Stimulated activated effector memory CD8-positive, alpha-beta T cell treated with anti-CD3 and anti-CD28 coated beads, Interleukin-12 subunit alpha, Interleukin-12 subunit beta, amount 100 ng/mL, for 72 hours (primary cell): Measurements from ENCODE around the gene GNG8.

Experiments used
- ATAC-seq: fragments of 150-1000 bp; cut with Tn5 transposase; 2 replicates; pipeline ENCODE4 v1.10.0; 2021
- DNase-seq, 2 donors: peaks; one replicate each; pipeline ENCODE4 v3.0.0; 2021 to 2022; ENCODE audit warnings: low spot score in 2 of 2
- H3K27ac Mint-ChIP-seq: one replicate; pipeline ENCODE4 v1.8.0; 2022; ENCODE audit warnings: mild to moderate bottlenecking, mixed read lengths
- H3K36me3 Mint-ChIP-seq: one replicate; pipeline ENCODE4 v1.8.0; 2022; ENCODE audit warnings: mild to moderate bottlenecking, mixed read lengths
- H3K4me1 Mint-ChIP-seq: one replicate; pipeline ENCODE4 v1.8.0; 2022; ENCODE audit warnings: mixed read lengths
- H3K4me3 Mint-ChIP-seq: one replicate; pipeline ENCODE4 v1.8.0; 2022; ENCODE audit warnings: mild to moderate bottlenecking, mixed read lengths
- H3K9me3 Mint-ChIP-seq: one replicate; pipeline ENCODE4 v1.8.0; 2022; ENCODE audit warnings: mixed read lengths

The GNG8 gene

GRCh38 chr19:46614114-46614722 lies 21.8 kb downstream of the GNG8 start:
- Mint-ChIP-seq H3K9me3 (no peaks in the 10 kb centered on the region), H3K4me3 (peak overlapping the region; percentile 24), H3K36me3 (peaks cover 33% of the 10 kb centered on the region), H3K27ac (peak overlapping the region; percentile 69), H3K4me1 (peaks cover 66% of the 10 kb centered on the region)
- DNase-seq (peak; percentile 85 to 91), ATAC-seq (peak; percentile 80)

- Mint-ChIP-seq H3K9me3 (no peaks in the 10 kb centered on the region), H3K4me1 (peaks cover 68% of the 10 kb centered on the region), H3K4me3 (no peak overlapping the region), H3K27ac (no peak overlapping the region), H3K36me3 (peaks cover 40% of the 10 kb centered on the region)
- no peak for DNase-seq
- no peak for ATAC-seq
Measured at GRCh38 chr19:46613525-46613924, 22.5 kb downstream of the GNG8 start.

GRCh38 chr19:46611776-46612175 lies 24.2 kb downstream of the GNG8 start:
- Mint-ChIP-seq H3K4me3 (peak overlapping the region; percentile 37), H3K4me1 (peaks cover 73% of the 10 kb centered on the region), H3K9me3 (no peaks in the 10 kb centered on the region), H3K36me3 (peaks cover 58% of the 10 kb centered on the region), H3K27ac (peak overlapping the region; percentile 83)
- no peak for DNase-seq
- no peak for ATAC-seq

GRCh38 chr19:46610851-46611770 lies 24.9 kb downstream of the GNG8 start:
- peaks cover 66% of the 10 kb centered on the region for H3K4me1 Mint-ChIP-seq
- no peak for DNase-seq
- H3K9me3 Mint-ChIP-seq, result no peaks in the 10 kb centered on the region
- peak; percentile 4 for ATAC-seq
- H3K36me3 Mint-ChIP-seq, result peaks cover 64% of the 10 kb centered on the region
- peak overlapping the region; percentile 83 for H3K27ac Mint-ChIP-seq
- H3K4me3 Mint-ChIP-seq, result peak overlapping the region; percentile 37

- Mint-ChIP-seq H3K9me3 (no peaks in the 10 kb centered on the region), H3K4me1 (peaks cover 62% of the 10 kb centered on the region), H3K36me3 (peaks cover 72% of the 10 kb centered on the region), H3K4me3 (no peak overlapping the region), H3K27ac (peak overlapping the region; percentile 83)
- DNase-seq (no peak), ATAC-seq (no peak)
Measured at GRCh38 chr19:46610413-46610775, 25.6 kb downstream of the GNG8 start.

GRCh38 chr19:46609511-46610412 lies 26.2 kb downstream of the GNG8 start:
- peaks cover 67% of the 10 kb centered on the region for H3K4me1 Mint-ChIP-seq
- H3K36me3 Mint-ChIP-seq, result peaks cover 77% of the 10 kb centered on the region
- DNase-seq (no peak), ATAC-seq (no peak)
- H3K9me3 Mint-ChIP-seq, result no peaks in the 10 kb centered on the region
- no peak overlapping the region for H3K4me3 Mint-ChIP-seq
- H3K27ac Mint-ChIP-seq, result no peak overlapping the region

- H3K36me3 Mint-ChIP-seq, result peaks cover 77% of the 10 kb centered on the region
- no peak overlapping the region for H3K27ac Mint-ChIP-seq
- H3K4me1 Mint-ChIP-seq, result peaks cover 70% of the 10 kb centered on the region
- no peak overlapping the region for H3K4me3 Mint-ChIP-seq
- no peak for ATAC-seq
- no peaks in the 10 kb centered on the region for H3K9me3 Mint-ChIP-seq
- no peak for DNase-seq
Measured at GRCh38 chr19:46608581-46609345, 27.2 kb downstream of the GNG8 start.

GRCh38 chr19:46608178-46608577 lies 27.8 kb downstream of the GNG8 start:
- H3K4me3 Mint-ChIP-seq, result no peak overlapping the region
- no peaks in the 10 kb centered on the region for H3K9me3 Mint-ChIP-seq
- peak overlapping the region; percentile 26 for H3K27ac Mint-ChIP-seq
- no peak for DNase-seq
- ATAC-seq, result no peak
- H3K4me1 Mint-ChIP-seq, result peaks cover 71% of the 10 kb centered on the region
- H3K36me3 Mint-ChIP-seq, result peaks cover 81% of the 10 kb centered on the region

GRCh38 chr19:46607448-46607841 lies 28.6 kb downstream of the GNG8 start:
- Mint-ChIP-seq H3K4me3 (no peak overlapping the region), H3K4me1 (peaks cover 74% of the 10 kb centered on the region), H3K36me3 (peaks cover 86% of the 10 kb centered on the region), H3K27ac (peak overlapping the region; percentile 26), H3K9me3 (no peaks in the 10 kb centered on the region)
- ATAC-seq, result no peak
- DNase-seq, result no peak

GRCh38 chr19:46606681-46607447 lies 29.1 kb downstream of the GNG8 start:
- H3K27ac Mint-ChIP-seq, result peak overlapping the region; percentile 15
- H3K9me3 Mint-ChIP-seq, result no peaks in the 10 kb centered on the region
- H3K4me3 Mint-ChIP-seq, result no peak overlapping the region
- peaks cover 74% of the 10 kb centered on the region for H3K4me1 Mint-ChIP-seq
- DNase-seq, result no peak
- peaks cover 87% of the 10 kb centered on the region for H3K36me3 Mint-ChIP-seq
- no peak for ATAC-seq

- peaks cover 86% of the 10 kb centered on the region for H3K36me3 Mint-ChIP-seq
- ATAC-seq (no peak), DNase-seq (no peak)
Measured at GRCh38 chr19:46606019-46606418, 30.0 kb downstream of the GNG8 start.

GRCh38 chr19:46605356-46605821 lies 30.6 kb downstream of the GNG8 start:
- peaks cover 65% of the 10 kb centered on the region for H3K4me1 Mint-ChIP-seq
- H3K9me3 Mint-ChIP-seq, result no peaks in the 10 kb centered on the region
- no peak overlapping the region for H3K4me3 Mint-ChIP-seq
- H3K27ac Mint-ChIP-seq, result no peak overlapping the region
- no peak for DNase-seq
- no peak for ATAC-seq
- H3K36me3 Mint-ChIP-seq, result peaks cover 85% of the 10 kb centered on the region

More at GRCh38 chr19:46606019-46606418, 30.0 kb downstream of the GNG8 start:
- no peaks in the 10 kb centered on the region for H3K9me3 Mint-ChIP-seq
- peaks cover 68% of the 10 kb centered on the region for H3K4me1 Mint-ChIP-seq
- no peak overlapping the region for H3K4me3 Mint-ChIP-seq
- H3K27ac Mint-ChIP-seq, result peak overlapping the region; percentile 15

GRCh38 chr19:46604781-46605355 lies 31.1 kb downstream of the GNG8 start:
- no peak overlapping the region for H3K27ac Mint-ChIP-seq
- no peaks in the 10 kb centered on the region for H3K9me3 Mint-ChIP-seq
- H3K4me3 Mint-ChIP-seq, result no peak overlapping the region
- ATAC-seq (no peak), DNase-seq (no peak)
- peaks cover 65% of the 10 kb centered on the region for H3K4me1 Mint-ChIP-seq
- peaks cover 80% of the 10 kb centered on the region for H3K36me3 Mint-ChIP-seq
